ENCODE measurements around the gene CALCOCO2.

The CALCOCO2 gene

DNA sequence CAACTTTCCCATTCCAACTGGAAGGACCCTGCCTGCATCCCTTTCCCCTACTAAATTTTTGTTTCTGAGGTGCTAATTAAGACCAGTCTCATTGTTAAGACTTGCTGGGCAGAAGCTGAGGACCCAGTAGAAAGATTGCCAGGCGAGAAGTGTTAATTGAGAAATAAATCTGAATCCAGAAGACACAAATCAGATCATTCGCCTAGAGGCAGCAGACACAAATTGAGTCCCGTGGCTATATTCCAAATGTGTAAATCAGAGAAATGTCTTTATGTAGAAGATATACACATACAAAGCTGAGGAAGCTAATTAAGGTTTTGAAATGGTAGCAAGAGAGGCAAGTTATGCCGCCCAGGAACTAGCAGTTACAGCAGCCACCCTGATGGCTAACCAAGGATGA is 29.6 kb downstream of the CALCOCO2 start:
- Histone ChIP-seq H3K36me3 (replicated peaks; ENCODE audit: low read depth, low read length) (peaks cover 23% of the 10 kb centered on the region), H3K4me3 (ENCODE audit: low read length) (no peak overlapping the region), H3K27ac (ENCODE audit: low read length) (no peak overlapping the region)

DNA sequence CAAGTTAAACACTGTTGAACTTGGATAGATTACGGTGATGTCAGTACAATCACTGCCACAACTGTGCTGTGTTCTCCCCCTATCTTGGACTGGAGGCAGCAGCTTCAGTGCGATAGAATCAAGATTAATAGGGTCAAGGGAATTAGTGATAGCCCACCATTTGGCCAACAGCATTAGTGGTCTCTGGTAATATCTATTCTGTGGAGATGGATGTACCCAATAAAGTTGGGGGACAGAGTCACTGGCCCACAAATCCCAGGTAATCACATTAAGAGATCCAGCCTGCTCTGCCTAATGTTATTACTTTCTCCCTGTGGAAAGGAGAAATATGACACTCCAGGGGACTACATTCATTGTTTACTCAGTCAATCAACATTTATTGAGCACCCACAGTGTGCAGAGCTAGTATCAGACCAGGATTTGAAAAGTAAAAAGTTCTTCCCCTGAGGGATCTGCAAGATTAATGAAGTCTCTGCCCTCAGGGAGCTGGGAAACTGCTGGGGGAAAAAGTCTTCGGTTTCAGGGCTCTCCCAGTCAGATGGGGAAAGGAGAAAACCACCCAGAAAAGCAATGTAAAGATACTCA is 38.2 kb downstream of the CALCOCO2 start:
- Histone ChIP-seq H4K20me1 (ENCODE audit: insufficient read depth, low read length) (no peaks in the 10 kb centered on the region), H3K9me3 (ENCODE audit: insufficient read depth, low read length) (no peaks in the 10 kb centered on the region), H3K4me3 (ENCODE audit: low read length) (no peak overlapping the region), H3K9ac (ENCODE audit: low read length) (no peak overlapping the region), H2AFZ (ENCODE audit: low read depth, low read length) (no peak overlapping the region), H3K36me3 (replicated peaks; ENCODE audit: low read depth, low read length) (peaks cover 5% of the 10 kb centered on the region), H3K27me3 (ENCODE audit: low read depth, low read length) (no peaks in the 10 kb centered on the region), H3K4me2 (ENCODE audit: low read length) (no peak overlapping the region), H3K27ac (ENCODE audit: low read length) (no peak overlapping the region), H3K79me2 (ENCODE audit: low read length) (no peaks in the 10 kb centered on the region), H3K4me1 (ENCODE audit: low read length) (no peaks in the 10 kb centered on the region)
- TF ChIP-seq, protein P1, sequence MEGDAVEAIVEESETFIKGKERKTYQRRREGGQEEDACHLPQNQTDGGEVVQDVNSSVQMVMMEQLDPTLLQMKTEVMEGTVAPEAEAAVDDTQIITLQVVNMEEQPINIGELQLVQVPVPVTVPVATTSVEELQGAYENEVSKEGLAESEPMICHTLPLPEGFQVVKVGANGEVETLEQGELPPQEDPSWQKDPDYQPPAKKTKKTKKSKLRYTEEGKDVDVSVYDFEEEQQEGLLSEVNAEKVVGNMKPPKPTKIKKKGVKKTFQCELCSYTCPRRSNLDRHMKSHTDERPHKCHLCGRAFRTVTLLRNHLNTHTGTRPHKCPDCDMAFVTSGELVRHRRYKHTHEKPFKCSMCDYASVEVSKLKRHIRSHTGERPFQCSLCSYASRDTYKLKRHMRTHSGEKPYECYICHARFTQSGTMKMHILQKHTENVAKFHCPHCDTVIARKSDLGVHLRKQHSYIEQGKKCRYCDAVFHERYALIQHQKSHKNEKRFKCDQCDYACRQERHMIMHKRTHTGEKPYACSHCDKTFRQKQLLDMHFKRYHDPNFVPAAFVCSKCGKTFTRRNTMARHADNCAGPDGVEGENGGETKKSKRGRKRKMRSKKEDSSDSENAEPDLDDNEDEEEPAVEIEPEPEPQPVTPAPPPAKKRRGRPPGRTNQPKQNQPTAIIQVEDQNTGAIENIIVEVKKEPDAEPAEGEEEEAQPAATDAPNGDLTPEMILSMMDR (IDR thresholded peaks at IDR 0.05; ENCODE audit: low read depth, low read length), result no peak
- no peak for TF ChIP-seq EZH2phosphoT487 (IDR thresholded peaks at IDR 0.05; ENCODE audit: low read depth)

More for the DNA sequence above, 29.6 kb downstream of the CALCOCO2 start:
- no peaks in the 10 kb centered on the region for H3K4me1 ChIP-seq (ENCODE audit: low read length)
- no peaks in the 10 kb centered on the region for H3K27me3 ChIP-seq (ENCODE audit: low read depth, low read length)
- H4K20me1 ChIP-seq (ENCODE audit: insufficient read depth, low read length), result no peaks in the 10 kb centered on the region
- no peak overlapping the region for H3K9ac ChIP-seq (ENCODE audit: low read length)
- TF ChIP-seq EZH2phosphoT487 (IDR thresholded peaks at IDR 0.05; ENCODE audit: low read depth), result no peak
- TF ChIP-seq, protein P1 (IDR thresholded peaks at IDR 0.05; ENCODE audit: low read depth, low read length), result no peak
- H2AFZ ChIP-seq (ENCODE audit: low read depth, low read length), result no peak overlapping the region
- H3K9me3 ChIP-seq (ENCODE audit: insufficient read depth, low read length), result no peaks in the 10 kb centered on the region
- H3K4me2 ChIP-seq (ENCODE audit: low read length), result no peak overlapping the region
- no peaks in the 10 kb centered on the region for H3K79me2 ChIP-seq (ENCODE audit: low read length)

- H3K27ac ChIP-seq (ENCODE audit: low read length), result no peak overlapping the region
- H3K27me3 ChIP-seq (ENCODE audit: low read depth, low read length), result no peaks in the 10 kb centered on the region
- no peak overlapping the region for H3K9ac ChIP-seq (ENCODE audit: low read length)
- no peak for TF ChIP-seq EZH2phosphoT487 (IDR thresholded peaks at IDR 0.05; ENCODE audit: low read depth)
- TF ChIP-seq, protein P1 (IDR thresholded peaks at IDR 0.05; ENCODE audit: low read depth, low read length), result no peak
- no peak overlapping the region for H3K4me3 ChIP-seq (ENCODE audit: low read length)
- H3K4me1 ChIP-seq (ENCODE audit: low read length), result no peaks in the 10 kb centered on the region
- no peak overlapping the region for H3K4me2 ChIP-seq (ENCODE audit: low read length)
- no peak overlapping the region for H2AFZ ChIP-seq (ENCODE audit: low read depth, low read length)
- H4K20me1 ChIP-seq (ENCODE audit: insufficient read depth, low read length), result no peaks in the 10 kb centered on the region
- H3K9me3 ChIP-seq (ENCODE audit: insufficient read depth, low read length), result no peaks in the 10 kb centered on the region
- H3K36me3 ChIP-seq (replicated peaks; ENCODE audit: low read depth, low read length), result no peaks in the 10 kb centered on the region
- no peaks in the 10 kb centered on the region for H3K79me2 ChIP-seq (ENCODE audit: low read length)
Observed at GRCh38 chr17:48869821-48870318, 39.0 kb downstream of the CALCOCO2 start.

GRCh38 chr17:48871035-48871550 is 40.3 kb downstream of the CALCOCO2 start:
- Histone ChIP-seq H3K9me3 (ENCODE audit: insufficient read depth, low read length) (no peaks in the 10 kb centered on the region), H2AFZ (ENCODE audit: low read depth, low read length) (no peak overlapping the region), H3K27ac (ENCODE audit: low read length) (no peak overlapping the region), H3K79me2 (ENCODE audit: low read length) (no peaks in the 10 kb centered on the region), H3K36me3 (replicated peaks; ENCODE audit: low read depth, low read length) (no peaks in the 10 kb centered on the region), H3K4me3 (ENCODE audit: low read length) (no peak overlapping the region), H3K9ac (ENCODE audit: low read length) (no peak overlapping the region), H3K27me3 (ENCODE audit: low read depth, low read length) (no peaks in the 10 kb centered on the region), H3K4me2 (ENCODE audit: low read length) (no peak overlapping the region), H3K4me1 (ENCODE audit: low read length) (no peaks in the 10 kb centered on the region), H4K20me1 (ENCODE audit: insufficient read depth, low read length) (no peaks in the 10 kb centered on the region)
- TF ChIP-seq, protein P1 (IDR thresholded peaks at IDR 0.05; ENCODE audit: low read depth, low read length), result no peak
- no peak for TF ChIP-seq EZH2phosphoT487 (IDR thresholded peaks at IDR 0.05; ENCODE audit: low read depth)
